HG03108 (cell line): ENCODE measurements around the gene SLC25A52.
A peak's percentile ranks its signal among the peaks of the same experiment; 100 is the strongest.
"Not testable (repeated sequence)": the region's sequence is repeated elsewhere in the genome, so short reads cannot be mapped to it uniquely, and the experiment has no call there.

Source experiments
- ATAC-seq: cut with Tn5 transposase; IDR thresholded peaks from one replicate; pipeline ENCODE4 v1.9.1; 2021; ENCODE audit warnings: moderate library complexity; ENCODE audit not compliant: unreplicated experiment

Gene SLC25A52

DNA sequence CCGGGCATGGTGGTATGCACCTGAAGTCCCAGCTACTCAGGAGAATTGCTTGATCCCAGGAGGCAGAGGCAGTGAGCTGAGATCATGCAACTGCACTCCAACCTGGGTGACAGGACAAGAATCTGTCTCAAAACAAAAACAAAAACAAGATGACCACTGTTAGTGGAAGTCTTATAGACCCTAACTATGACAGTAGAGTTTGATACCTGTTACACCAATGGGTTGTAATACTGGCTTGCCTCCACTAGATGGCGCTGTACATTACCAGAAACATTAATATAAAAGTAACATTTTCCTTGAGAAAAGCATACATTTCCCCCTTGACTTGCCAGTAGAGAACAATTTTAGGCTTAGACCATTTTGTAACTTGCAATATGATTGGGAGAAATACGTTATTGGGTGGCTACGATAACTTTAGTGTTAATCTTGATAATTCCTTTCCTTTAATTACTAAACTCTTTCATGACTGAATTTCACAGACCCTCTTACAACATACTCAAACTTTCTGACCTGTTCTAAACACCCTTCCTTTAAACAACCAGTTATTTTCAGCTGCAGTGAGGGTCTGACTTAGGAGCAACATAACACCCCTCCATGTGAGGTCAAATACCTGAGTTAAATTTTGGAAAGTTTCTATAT is 19.5 kb downstream of the SLC25A52 start:
- no peak for ATAC-seq

GRCh38 chr18:31740180-31740579 is 20.5 kb downstream of the SLC25A52 start:
- ATAC-seq, result no peak

- ATAC-seq, result no peak
Observed at GRCh38 chr18:31739651-31740050, 21.0 kb downstream of the SLC25A52 start.

DNA sequence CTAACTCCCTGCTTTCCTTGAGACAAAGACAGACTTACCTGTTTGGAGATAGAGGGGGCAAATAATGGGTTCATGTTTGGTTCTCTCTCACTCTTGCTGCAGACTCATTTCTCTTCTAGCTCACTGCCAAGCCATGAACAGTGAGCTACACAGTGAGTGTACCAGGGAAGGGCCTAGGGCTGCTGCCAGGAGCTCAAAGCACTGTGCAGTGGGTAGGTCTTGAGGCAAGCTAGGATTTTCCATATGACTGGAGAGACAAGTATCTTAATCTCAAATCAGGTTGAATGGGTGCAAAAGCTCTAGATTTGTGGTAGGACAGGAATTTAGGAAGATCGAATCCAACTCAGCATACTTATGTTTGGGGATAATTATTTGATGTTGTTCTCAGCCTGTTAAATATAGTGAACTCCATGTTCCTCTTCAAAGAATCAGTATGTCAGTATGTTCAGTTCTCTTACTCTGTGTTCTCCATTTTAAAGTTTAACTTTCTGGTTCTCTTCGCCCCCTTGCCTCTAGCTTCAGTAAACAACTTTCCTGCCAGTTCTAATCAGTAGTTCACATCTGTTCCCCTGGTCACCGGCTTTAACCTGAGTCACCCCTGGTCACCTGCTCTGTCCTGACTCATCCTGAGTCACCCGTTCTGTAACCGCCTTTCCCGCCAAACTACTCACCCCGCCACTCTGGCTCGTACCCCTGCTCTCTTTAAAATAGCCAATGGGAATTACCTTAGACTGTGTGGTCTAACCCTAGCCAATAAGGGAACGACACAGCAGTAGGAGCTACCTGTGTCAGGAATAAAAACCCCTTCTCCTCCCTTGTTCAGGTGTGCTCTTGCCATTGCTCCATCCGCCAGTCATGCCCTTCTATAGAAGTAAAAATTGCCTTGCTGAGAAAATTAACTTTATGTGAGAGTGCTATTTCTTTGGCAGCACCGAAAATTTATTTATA is 21.9 kb downstream of the SLC25A52 start:
- no peak for ATAC-seq

GRCh38 chr18:31736630-31737029 is 24.1 kb downstream of the SLC25A52 start:
- no peak for ATAC-seq

DNA sequence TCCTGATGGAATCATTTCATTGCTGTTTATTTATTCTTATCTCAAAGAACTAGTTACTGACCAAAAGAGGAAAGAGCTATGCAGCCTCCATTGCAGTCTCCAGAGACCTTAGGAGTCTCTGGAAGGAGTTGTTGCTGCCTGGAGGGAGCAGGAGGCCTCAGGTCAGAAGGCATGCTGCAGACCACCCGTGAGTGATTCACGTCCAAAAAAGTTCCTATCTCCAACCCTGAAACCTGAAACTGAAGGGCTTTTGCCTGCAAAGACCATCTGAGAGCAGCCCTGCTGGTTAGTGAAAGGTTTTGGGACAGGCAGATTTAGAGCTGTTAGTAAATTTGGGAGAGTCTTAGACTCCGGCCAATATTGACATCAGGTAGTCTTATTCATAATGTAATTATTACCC is 29.1 kb downstream of the SLC25A52 start:
- ATAC-seq, result no peak

GRCh38 chr18:31729196-31729595 is 31.5 kb downstream of the SLC25A52 start:
- ATAC-seq, result not testable (repeated sequence)

- no peak for ATAC-seq
Observed at GRCh38 chr18:31723990-31724711, 36.5 kb downstream of the SLC25A52 start.

DNA sequence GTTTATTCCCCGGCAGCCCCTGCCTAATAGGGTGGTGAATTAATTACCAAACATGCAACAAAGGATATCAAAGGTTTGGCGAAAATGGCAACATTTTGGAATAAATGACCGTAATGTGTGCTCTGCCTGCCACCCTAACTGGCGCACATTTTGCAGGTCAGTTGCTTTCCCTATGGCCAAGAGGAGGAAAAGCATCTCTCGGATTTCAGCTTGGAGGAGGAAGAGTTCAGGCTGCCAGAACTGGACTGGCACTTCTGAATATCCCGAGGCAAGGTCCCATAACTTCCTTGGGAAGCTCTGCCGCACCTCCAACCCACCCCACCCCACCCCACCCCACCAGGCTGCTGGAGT is 37.1 kb downstream of the SLC25A52 start:
- no peak for ATAC-seq

- peak; percentile 94 for ATAC-seq
Observed at GRCh38 chr18:31722369-31722957, 38.2 kb downstream of the SLC25A52 start.

GRCh38 chr18:31721601-31722000 is 39.1 kb downstream of the SLC25A52 start:
- no peak for ATAC-seq

- no peak for ATAC-seq
Observed at GRCh38 chr18:31720867-31721266, 39.8 kb downstream of the SLC25A52 start.

GRCh38 chr18:31719363-31720006 is 41.2 kb downstream of the SLC25A52 start:
- no peak for ATAC-seq

DNA sequence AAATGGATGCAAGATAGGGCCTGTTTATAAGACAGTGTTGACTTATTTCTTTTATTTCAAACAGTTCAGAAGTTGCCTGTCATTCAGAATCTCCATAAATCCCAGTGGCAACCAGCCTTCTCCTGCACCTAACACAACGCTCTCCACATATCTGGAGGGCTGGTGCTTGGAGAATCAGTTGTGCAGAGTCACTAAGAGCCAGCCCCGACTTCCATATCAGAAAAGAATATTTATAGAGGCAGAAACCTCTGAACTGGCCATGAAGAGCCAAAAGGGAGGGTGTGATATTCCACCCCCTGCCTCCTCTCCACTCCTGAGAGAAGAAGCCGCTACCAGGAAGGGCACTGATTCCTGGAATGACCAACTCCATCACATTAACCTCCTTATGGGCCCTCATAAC is 42.3 kb downstream of the SLC25A52 start:
- ATAC-seq, result no peak

DNA sequence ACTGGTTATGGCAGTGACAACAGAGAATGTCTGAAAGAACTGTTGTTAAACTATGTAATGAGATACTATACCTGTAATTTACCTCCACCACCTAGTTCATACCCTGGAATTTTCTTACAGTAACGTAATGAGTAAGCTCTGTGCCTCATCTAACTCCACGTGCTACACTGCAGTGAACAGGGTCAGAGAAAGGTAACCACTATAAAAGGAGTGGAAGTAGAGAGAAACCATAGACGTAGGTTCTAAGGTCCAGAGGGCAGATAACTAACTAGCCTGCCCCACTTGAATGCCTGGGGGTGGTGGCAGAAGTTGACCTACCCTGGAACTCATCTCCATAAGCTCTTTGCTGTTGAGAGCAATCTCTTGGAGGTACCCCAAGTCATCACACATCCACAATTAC is 44.3 kb downstream of the SLC25A52 start:
- no peak for ATAC-seq

GRCh38 chr18:31711365-31712172 is 49.1 kb downstream of the SLC25A52 start:
- no peak for ATAC-seq

DNA sequence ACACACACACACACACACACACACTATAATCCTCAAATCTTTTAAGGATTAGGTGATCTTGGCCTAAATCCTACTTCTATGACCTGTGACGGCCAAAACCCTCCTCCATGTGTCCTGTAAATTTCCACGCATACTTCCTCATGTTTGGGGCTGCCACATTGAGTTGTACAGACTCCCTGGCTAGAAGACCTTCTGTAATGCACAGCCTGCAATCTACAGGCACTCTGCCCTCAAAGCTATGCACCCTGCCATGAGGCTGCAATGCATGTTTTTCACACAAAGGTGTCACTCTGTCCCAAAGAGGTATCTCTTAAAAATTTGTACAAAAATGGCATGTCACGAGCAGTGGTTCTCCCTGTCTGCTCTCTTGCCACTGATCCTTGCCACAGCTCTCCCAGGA is 49.9 kb downstream of the SLC25A52 start:
- no peak for ATAC-seq
